GM13977 (cell line): ENCODE results near the gene C3.

Experiments
- DNase-seq: peaks from one replicate; pipeline ENCODE4 v3.0.0; 2012; ENCODE audit warnings: low spot score
- in situ Hi-C: fragments of 300-500 bp; cut with MboI; formaldehyde crosslinking; loops from one replicate; pipeline ENCODE4 v1.12.0; 2022; ENCODE audit warnings: low sequenced_read_pairs, low pct_unique_long_range_greater_than_20kb, mixed read lengths, inconsistent platforms; ENCODE audit not compliant: unreplicated experiment
- TF ChIP-seq, protein P1 (sequence below): IDR thresholded peaks from 2 replicates; pipeline ENCODE4 v1.5.1; 2012; ENCODE audit warnings: mild to moderate bottlenecking, control low read depth; ENCODE audit not compliant: insufficient read depth; ENCODE audit errors: extremely low read depth, missing control alignments

The C3 gene

DNA sequence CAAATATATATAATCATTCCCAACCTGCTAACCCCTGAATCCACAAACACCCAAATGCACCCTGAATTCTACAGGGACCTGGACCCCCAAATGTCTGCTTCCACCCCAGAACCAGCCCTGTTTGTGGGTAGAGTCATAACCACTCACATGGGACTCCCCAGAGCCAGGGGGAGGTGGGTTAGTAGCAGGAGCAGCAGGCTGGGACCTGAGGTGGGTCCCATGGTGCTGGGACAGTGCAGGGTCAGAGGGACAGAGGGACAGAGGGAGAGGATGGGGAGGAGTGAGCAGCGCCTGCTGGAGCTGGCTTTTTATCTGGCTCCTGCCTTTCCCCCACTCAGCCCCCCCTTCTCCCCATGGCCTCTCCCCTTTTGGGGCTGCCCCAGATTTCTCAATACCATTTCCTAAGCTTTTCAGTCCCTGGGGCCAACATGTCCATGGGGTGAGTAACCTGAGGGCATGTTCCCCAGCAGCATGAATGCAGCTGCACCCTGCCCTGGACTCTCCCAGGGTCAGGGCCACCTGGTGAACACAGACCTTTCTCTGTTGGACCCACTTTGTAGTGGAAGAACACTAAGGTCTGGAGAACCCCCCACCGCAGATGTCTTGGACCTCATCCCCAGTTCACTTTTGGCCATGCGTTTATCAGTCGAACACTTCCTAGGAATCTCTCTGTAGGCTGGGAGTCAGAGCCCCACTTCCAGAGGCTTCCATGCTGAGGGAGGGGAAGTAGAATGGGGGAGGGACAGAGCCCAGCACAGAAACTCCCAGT is at the start of gene C3:
C3 (minus strand) TSS at position 282 of the 769 bp plus-strand sequence; CDS start at position 221, 61 bp downstream.
- in situ Hi-C loops = no loop called here
- TF ChIP-seq, protein P1, sequence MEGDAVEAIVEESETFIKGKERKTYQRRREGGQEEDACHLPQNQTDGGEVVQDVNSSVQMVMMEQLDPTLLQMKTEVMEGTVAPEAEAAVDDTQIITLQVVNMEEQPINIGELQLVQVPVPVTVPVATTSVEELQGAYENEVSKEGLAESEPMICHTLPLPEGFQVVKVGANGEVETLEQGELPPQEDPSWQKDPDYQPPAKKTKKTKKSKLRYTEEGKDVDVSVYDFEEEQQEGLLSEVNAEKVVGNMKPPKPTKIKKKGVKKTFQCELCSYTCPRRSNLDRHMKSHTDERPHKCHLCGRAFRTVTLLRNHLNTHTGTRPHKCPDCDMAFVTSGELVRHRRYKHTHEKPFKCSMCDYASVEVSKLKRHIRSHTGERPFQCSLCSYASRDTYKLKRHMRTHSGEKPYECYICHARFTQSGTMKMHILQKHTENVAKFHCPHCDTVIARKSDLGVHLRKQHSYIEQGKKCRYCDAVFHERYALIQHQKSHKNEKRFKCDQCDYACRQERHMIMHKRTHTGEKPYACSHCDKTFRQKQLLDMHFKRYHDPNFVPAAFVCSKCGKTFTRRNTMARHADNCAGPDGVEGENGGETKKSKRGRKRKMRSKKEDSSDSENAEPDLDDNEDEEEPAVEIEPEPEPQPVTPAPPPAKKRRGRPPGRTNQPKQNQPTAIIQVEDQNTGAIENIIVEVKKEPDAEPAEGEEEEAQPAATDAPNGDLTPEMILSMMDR = no peak
- no peak for DNase-seq

DNA sequence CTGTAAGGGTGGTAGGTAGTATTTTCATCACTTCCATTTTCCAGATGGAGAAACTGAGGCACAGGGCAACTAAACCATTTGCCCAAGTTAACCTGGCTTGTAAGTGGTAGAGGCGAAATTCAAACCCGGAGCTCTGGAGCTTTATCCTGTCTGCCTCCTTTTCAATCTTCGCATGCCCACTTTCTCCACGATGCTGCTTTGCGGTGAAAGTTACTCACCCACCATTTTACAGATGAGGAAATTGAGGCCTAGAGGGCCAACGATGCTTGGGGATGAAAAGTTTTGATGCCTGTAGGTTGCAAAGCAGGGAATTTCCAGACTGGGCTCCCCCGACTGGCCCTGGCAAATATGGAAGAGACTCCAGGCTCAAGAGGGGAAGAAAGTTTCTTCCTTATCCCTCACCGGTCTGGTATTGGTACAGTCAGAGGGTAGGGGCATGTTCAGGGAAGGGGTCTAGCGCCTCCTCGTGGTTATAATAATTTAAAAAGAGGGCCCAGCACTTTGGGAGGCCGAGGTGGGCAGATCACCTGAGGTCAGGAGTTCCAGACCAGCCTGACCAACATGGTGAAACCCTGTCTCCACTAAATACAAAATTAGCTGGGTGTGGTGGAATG is 48.7 kb upstream of the C3 start:
- TF ChIP-seq, protein P1 = peak; percentile 42
- DNase-seq = peak; percentile 30
- in situ Hi-C loops = no loop called here

DNA sequence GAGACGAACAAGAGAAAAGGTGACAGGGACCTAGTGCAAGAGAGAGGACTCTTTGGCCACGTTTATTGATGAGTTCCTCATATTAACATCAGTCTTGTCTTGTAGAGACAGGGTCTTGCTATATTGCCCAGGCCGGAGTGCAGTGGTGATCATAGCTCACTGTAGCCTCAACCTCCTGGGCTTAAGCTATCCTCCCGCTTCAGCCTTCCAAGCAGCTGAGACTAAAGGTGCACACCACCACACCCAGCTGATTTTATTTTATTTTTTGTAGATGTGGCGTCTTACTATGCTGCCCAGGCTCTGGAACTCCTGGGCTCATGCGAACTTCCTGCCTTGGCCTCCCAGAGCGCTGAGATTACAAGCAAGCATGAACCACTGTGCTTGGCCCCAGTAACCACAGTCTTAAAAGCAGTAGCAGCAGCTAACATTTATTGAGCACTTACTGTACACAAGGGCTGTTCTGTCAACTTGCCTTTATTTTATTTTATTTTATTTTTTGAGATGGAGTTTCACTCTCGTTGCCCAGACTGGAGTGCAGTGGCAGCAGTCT is 47.9 kb upstream of the C3 start:
- TF ChIP-seq, protein P1 = no peak
- DNase-seq = no peak
- in situ Hi-C loops = no loop called here

DNA sequence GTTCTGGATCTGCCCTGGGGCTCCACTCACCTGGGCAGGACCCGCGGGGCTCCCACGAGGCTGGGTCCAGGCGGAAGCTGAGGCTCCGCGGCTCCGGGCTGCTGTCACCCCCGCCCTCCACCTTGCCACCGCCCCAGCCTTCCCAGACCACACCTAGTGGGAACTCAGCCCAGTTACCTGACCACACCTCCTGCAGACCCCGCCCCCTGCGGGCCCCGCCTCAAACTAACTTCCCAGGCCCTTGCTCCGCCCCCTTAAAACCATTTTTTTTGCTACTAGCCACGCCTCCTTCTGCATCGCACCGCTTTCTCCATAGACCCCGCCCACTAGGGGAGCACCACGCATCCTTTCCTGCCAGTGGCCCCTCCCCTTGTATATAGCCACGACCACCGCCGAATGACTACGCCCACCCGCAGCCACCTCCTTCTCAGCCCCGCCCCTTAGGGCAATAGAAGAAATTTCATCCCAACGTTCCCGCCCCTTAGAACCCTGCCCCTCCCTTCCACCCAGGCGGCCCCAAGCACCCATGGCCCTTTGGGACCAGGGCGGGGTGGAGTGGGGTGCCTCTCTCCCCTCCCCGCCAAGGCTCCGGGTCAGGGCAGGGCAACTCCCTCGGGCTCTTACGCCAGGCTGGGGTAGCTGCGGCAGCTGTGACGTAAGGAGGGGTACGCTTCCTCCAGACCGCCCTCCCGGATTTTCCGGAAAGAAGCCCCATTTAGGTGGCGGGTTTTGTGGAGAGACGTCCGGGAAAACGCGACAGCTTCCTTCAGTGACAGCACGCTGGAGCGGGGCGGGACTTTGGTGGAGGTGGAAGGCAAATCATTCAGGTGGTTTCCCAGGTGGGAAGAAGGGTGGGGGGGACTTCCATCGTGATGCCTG is 47.1 kb upstream of the C3 start, which contains the start of gene SH2D3A:
SH2D3A (minus strand) TSS at position 79 of the 879 bp plus-strand sequence. CDS start 3,687 bp downstream, outside the sequence.
- TF ChIP-seq, protein P1 = no peak
- in situ Hi-C loops = no loop called here
- peak; percentile 95 for DNase-seq

DNA sequence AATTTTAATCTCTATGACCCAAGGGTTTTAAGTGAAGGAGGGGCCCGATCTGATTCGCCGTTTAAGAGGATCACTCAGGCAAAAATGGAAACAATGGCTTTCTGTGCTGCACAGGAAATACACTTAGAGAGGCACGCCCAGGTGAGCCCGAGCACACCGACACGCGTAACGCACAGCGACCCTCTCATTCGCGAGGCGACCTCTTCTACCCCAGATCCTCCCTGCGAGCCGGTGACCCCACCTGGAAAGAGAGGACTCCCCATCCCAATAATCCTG is 46.6 kb upstream of the C3 start:
- DNase-seq = peak; percentile 61
- TF ChIP-seq, protein P1 = no peak
- in situ Hi-C loops = no loop called here
